ENCODE measurements around the gene SLC44A2.

Gene SLC44A2

DNA sequence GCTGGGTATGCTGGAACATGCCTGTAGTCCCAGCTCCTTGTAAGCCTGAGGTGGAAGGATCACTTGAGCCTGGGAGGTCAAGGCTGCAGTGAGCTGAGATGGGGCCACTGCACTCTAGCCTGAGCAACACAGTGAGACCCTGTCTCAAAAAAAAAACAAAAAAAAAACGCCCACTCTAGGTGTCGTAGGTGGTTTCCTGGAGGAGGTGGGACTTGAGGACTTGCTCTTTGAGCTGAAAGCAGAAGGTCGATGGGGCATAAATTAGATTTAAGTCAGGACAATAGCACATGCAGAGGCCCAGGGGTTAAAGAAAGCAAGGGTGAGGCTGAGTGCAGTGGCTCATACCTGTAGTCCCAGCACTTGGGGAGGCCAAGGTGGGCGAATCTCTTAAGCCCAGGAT, 15.9 kb downstream of the SLC44A2 start:
- H3K4me3 ChIP-seq (ENCODE audit: low read depth, low read length) = no peak overlapping the region
- TF ChIP-seq, protein P1, sequence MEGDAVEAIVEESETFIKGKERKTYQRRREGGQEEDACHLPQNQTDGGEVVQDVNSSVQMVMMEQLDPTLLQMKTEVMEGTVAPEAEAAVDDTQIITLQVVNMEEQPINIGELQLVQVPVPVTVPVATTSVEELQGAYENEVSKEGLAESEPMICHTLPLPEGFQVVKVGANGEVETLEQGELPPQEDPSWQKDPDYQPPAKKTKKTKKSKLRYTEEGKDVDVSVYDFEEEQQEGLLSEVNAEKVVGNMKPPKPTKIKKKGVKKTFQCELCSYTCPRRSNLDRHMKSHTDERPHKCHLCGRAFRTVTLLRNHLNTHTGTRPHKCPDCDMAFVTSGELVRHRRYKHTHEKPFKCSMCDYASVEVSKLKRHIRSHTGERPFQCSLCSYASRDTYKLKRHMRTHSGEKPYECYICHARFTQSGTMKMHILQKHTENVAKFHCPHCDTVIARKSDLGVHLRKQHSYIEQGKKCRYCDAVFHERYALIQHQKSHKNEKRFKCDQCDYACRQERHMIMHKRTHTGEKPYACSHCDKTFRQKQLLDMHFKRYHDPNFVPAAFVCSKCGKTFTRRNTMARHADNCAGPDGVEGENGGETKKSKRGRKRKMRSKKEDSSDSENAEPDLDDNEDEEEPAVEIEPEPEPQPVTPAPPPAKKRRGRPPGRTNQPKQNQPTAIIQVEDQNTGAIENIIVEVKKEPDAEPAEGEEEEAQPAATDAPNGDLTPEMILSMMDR (IDR thresholded peaks at IDR 0.05; ENCODE audit: low read depth, low read length, missing control alignments) = no peak
- no peak for DNase-seq (ENCODE audit: low read depth)

DNA sequence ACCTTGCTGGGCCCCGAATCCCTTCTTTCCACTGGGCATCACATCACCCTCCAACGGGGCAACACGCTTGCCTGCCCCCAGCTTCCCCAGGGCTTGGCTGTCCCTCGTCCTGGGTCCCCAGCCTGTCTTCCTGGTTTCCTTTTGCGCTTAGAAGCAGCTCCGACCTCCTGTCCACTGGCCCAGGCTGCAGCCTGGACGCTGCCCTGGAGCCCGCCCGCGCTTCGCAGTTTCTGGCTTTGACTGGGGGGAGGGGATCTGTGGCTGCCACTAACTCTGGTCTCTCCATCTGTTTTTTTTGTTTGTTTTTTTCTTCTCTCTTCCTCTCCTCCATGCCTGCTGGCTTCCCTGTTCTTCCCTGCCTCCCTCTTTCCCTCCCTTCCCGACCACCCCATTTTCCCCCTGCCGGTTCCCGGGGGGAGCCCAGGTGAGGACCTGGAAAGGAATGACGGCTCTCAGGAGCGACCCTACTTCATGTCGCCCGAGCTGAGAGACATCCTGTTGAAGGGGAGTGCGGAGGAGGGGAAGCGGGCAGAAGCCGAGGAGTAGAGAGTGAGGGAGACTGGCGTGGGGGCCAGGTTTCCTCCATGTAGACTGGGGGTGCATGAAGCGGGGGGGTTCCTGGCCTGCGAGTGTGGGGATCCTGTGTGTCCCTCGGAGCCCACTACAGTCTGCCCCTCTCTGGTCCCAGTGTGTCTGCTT, 17.3 kb downstream of the SLC44A2 start:
- no peak for DNase-seq (ENCODE audit: low read depth)
- no peak overlapping the region for H3K4me3 ChIP-seq (ENCODE audit: low read depth, low read length)
- TF ChIP-seq, protein P1 (IDR thresholded peaks at IDR 0.05; ENCODE audit: low read depth, low read length, missing control alignments) = no peak

DNA sequence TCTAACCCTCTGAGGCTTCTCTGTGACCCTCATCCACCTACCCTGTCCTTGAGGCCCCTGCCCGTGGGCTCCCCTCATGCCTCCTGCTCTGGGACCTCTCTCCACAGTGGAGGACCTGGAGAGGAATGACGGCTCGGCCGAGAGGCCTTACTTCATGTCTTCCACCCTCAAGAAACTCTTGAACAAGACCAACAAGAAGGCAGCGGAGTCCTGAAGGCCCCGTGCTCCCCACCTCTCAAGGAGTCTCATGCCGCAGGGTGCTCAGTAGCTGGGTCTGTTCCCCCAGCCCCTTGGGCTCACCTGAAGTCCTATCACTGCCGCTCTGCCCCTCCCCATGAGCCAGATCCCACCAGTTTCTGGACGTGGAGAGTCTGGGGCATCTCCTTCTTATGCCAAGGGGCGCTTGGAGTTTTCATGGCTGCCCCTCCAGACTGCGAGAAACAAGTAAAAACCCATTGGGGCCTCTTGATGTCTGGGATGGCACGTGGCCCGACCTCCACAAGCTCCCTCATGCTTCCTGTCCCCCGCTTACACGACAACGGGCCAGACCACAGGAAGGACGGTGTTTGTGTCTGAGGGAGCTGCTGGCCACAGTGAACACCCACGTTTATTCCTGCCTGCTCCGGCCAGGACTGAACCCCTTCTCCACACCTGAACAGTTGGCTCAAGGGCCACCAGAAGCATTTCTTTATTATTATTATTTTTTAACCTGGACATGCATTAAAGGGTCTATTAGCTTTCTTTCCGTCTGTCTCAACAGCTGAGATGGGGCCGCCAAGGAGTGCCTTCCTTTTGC, 18.0 kb downstream of the SLC44A2 start:
- TF ChIP-seq, protein P1 (IDR thresholded peaks at IDR 0.05; ENCODE audit: low read depth, low read length, missing control alignments) = no peak
- H3K4me3 ChIP-seq (ENCODE audit: low read depth, low read length) = no peak overlapping the region
- DNase-seq (ENCODE audit: low read depth) = no peak

DNA sequence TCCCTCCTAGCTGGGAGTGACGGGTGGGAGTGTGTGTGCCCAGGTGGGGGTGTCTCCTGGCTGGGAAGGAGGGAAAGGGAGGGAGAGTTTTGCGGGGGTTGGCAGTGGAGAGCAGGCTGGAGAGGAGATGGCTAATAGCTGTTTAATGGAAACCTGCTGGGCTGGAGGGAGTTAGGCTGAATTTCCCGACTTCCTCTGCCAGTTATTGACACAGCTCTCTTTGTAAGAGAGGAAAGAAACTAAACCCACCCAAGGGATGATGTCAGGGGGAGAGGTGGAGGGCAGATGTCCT, 18.6 kb downstream of the SLC44A2 start:
- H3K4me3 ChIP-seq (ENCODE audit: low read depth, low read length) = no peak overlapping the region
- TF ChIP-seq, protein P1 (IDR thresholded peaks at IDR 0.05; ENCODE audit: low read depth, low read length, missing control alignments) = no peak
- DNase-seq (ENCODE audit: low read depth) = no peak

DNA sequence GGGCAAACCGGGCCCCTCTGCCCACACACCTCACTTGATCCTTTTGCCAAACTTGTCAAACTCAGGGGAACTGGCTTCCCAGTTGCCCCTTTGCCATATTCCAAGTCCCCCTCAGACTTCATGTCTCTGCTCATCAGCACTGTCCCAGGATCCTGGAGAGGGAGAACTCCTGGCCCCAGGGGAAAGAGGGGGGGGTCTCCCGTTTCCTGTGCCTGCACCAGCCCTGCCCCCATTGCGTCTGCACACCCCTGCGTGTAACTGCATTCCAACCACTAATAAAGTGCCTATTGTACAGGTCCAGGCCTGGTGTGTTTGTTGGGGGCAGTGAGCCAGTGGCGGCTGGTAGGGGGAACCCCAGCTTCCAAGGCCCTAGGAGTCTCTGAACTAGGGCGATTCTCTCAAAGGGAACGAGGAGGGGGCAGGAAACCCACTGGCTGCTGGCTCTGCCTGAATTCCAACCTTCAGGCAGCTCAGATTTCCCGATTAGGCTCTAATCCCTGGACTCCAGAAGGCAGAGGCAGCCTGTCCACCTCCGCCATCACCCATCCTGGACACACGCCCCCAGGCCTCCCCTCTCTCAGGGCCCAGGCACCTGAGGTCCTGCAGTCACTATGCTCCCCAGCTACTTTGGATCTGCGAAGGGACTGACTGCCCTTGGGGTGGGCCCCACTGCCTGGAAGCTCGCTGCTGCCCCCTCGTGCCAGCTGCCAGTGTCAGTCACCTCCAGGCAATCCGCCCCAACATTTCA, 19.1 kb downstream of the SLC44A2 start:
- TF ChIP-seq, protein P1 (IDR thresholded peaks at IDR 0.05; ENCODE audit: low read depth, low read length, missing control alignments) = peak; percentile 89
- no peak overlapping the region for H3K4me3 ChIP-seq (ENCODE audit: low read depth, low read length)
- DNase-seq (ENCODE audit: low read depth) = no peak

DNA sequence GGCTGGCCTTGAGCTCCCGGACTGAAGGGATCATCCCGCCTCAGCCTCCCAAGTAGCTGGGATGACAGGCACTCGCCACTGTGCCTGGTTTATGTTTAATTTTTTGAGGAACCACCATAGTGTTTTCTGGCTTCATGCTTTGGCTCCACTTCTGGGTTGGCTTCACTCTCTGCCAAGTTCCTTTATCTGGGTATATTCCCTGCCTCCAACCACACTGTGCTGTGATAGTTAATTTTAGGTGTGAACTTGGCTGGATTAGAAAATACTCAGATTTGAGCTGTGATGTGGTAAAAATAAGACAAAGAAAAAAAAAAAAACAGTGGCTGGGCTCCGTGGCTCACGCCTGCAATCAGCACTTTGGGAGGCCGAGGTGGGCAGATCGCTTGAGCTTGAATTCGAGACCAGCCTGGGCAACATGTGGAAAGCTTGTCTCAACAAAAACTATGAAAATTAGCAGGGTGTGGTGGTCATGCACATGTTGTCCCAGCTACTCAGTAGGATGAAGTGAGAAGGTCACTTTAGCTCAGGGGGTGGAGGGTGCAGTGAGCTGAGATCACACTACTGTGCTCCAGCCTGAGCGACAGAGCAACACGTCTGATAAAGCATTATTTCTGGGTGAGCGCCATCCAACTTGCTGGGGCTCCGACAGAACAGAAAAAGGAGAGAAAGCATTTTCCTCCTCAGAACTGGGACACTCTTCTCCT, 21.3 kb downstream of the SLC44A2 start:
- TF ChIP-seq, protein P1 (IDR thresholded peaks at IDR 0.05; ENCODE audit: low read depth, low read length, missing control alignments) = no peak
- H3K4me3 ChIP-seq (ENCODE audit: low read depth, low read length) = no peak overlapping the region
- no peak for DNase-seq (ENCODE audit: low read depth)

Data from GM12864 (cell line).